Stimulated activated CD8-positive, alpha-beta memory T cell treated with anti-CD3 and anti-CD28 coated beads, Interleukin-15, amount 100 ng/mL, for 48 hours (primary cell): Measurements from ENCODE around the gene NPAS4.
"Not testable (repeated sequence)": the region's sequence is repeated elsewhere in the genome, so short reads cannot be mapped to it uniquely, and the experiment has no call there.

Experiments used
- DNase-seq, 2 donors: peaks; one replicate each; pipeline ENCODE4 v3.0.0-alpha.2; 2020; ENCODE audit warnings: low read depth in 2 of 2

The NPAS4 gene

GRCh38 chr11:66420671-66421476 is at the start of gene NPAS4:
Gene NPAS4, plus strand, starts transcription at chr11:66421035. Its CDS starts 145 bp downstream, at chr11:66421180.
- DNase-seq, result no peak

DNA sequence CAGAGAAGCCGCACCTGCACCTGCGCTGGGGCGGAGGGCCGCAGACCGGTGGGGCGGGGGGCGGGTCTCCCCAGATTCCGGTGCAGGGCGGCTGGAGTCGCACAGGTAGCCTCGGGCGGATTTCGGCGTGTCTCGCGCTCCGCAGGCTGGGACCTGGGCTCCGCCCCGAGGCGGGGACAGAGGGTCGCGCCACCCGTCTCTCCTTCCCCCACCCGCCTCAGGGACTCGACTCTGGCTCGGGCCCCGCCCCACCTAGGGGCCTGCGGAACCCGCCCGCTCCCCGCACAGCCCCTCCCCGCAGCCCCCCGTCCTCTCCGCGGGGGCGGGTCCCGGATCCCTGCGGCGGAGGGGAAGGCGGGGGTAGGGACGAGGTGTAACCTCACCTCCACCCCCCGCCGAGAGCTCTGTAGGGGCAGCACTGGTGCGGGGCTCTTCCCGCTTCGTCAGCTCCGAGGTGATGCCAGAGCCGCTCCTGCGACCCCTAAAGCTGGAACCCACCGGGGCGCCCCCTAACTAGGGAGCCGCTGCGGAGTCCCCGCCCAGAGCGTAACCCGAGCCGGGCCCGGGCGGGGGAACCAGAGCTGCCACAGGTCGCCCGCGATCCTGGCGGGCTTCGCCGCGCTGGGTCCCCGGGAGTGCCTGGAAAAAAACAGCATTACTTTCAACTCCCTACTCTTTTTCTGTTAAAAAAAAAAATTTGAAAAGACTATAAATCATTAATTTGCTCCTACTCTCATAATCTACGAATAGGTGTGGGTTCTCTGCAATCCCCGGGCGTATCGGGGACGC is 49.0 kb upstream of the NPAS4 start, which contains the start of gene SLC29A2:
SLC29A2 (minus strand) TSS at position 134 of the 789 bp plus-strand sequence. CDS start 169 bp downstream, outside the sequence.
- peak; percentile 80 to 82 for DNase-seq

GRCh38 chr11:66373265-66373664 is 47.6 kb upstream of the NPAS4 start:
- no peak for DNase-seq

- DNase-seq, result not testable (repeated sequence)
Observed at GRCh38 chr11:66373690-66374287, 47.0 kb upstream of the NPAS4 start.

- not testable (repeated sequence) for DNase-seq
Observed at GRCh38 chr11:66380264-66380663, 40.6 kb upstream of the NPAS4 start.

- not testable (repeated sequence) for DNase-seq
Observed at GRCh38 chr11:66384316-66384715, 36.5 kb upstream of the NPAS4 start.

DNA sequence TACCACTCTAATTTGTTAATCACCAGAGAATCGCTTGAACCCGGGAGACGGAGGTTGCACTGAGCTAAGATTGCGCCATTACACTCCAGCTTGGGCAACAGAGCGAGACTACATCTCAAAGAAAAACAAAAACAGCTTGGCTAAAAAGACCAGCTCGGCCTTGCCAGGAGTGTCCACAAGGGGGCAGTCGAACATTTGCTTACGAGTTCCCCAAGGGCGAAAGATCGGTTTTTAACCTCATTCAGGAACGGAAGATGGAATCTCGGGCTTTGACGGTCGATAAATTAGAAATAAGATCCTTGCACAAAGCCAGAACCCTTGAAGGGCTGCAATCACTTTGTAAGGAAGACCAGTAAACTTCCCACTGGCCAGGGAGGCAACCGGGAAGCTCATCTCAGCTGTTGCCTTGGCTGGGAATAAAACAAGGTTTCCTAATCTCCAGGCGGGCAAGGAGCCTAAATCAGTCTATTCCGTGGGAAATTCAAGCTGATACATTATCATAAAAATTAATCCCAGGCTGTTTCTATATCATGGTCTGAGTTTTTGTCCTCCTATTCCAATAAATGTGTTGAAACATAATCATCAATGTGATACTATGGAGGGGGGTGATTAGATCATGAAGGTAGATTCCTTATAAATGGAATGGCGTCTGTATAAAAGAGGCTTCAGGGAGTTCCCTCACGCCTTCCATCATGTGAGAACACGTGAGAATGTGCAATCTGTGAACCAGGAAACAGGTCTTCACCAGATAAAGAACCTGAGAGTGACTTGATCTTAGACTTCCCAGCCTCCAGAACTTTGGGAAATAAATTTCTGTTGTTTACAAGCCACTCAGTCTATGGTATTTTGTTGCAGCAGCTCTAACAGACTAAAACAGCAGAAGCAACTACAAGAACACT is 34.4 kb upstream of the NPAS4 start:
- peak; percentile 53 to 60 for DNase-seq

- peak; percentile 41 to 57 for DNase-seq
Observed at GRCh38 chr11:66388780-66389386, 32.0 kb upstream of the NPAS4 start.

- no peak for DNase-seq
Observed at GRCh38 chr11:66391322-66391721, 29.5 kb upstream of the NPAS4 start.

DNA sequence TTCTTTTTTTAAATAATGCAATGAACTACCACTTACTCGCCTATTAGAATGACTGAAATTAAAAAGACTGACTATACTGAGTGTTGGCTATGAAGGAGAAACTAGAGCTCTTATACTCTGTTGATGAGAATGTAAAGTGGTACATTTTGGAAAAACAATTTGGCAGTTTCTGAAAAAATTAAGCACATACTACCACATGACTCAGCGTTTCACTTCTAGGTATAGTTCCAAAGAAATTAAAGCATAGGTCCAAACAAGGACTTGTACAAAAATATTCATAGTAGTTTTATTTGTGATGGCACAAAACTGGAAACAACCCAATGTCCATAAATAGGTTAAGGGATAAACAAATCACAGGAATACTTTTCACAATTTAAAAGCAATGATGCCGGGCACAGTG is 26.9 kb upstream of the NPAS4 start:
- no peak for DNase-seq

DNA sequence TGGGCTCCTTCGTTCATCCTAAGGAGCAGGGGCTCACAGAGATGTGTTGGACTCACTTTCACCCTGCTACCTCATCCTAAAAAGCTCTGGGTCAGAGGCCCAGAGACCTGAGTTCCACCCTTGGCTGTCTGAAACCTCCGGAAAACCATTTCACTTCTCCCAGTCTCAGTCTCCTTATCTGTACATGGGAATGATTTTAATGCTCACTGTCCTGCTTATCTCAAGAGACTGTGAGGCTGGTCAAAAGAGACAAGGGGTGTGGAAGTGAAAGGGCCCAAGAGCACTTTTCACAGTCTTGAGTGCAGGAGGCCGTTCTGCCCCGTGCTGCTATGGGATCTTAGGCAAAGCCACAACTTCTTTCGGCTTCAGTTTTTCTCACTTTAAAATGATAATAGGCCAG is 13.2 kb upstream of the NPAS4 start:
- no peak for DNase-seq

DNA sequence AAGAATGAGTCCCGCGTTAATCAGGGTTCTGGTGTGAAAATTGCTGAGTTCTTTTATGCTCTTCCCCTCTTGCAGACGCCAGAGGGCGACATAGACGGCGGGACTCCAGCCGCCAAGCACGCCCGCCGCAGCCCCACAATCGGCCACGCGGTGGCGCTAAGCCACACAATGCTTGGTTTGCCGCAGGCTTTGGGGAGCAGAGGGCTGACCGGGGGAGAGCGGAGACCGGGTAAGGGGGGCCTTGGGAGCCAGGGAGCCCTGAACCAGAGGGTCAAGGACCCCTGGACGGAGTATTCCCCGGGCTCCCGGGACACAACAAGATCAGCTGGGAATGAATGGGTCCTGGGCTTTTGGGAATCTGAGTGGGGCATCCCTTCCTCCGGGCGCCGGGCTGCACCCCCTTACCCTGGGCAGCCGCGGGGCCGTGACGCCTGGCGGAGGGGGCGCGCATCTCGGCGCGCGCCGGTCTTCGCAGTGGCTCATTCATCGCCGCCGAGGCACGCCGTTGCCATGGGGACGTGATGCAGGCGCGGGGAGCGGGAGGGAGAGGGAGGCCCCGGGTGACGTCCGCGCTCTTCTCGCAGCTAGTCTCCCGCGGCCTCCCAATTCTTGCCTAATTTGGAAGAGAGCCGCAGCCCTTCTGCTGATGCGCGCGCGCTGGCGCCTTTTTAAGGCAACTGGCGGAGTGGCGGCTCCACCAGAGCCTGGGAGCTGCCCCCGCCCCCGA is 12.2 kb upstream of the NPAS4 start:
- DNase-seq, result peak; percentile 77 to 83

GRCh38 chr11:66409226-66409625 is 11.6 kb upstream of the NPAS4 start:
- DNase-seq, result no peak

DNA sequence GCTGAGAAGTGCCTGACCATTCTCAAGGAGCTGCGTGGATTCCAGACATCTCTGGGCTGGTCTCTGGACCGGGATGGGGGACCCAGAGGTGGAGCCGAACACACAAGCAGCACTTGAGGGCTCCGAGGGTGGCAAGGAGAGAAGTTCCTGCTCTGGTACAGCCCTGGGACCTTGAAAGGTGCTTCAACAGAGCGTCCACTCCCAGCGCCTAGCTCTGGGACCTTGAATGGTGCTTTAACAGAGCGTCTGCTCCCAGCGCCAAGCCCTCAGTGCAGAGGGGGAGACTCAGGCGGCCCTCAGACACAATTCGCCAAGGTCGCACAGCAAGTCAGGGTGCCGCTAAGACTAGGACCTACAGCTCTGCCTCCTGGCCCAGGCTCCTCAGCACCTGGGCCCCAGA is 10.6 kb upstream of the NPAS4 start:
- DNase-seq, result no peak

GRCh38 chr11:66411323-66411722 is 9.5 kb upstream of the NPAS4 start:
- DNase-seq, result no peak

DNA sequence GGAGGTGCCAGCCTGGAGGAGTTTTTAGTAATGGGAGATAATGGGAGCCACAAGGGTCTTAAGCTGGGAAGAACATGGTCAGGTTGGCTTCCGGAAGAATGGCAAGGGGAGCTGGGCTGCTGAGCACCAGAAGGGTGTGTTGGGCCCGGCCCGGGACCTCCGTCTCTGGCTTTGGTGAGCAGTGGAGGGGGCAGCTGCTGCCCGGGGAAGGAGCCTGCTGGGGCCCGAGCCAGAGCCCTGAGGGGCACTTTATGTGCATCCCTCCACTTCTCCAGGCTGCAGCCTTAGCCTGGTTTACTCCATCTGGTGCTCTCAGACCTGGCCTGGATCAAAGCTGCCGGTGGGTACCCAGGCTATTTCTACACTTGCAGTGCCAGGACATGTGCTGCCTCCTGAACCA is 8.7 kb upstream of the NPAS4 start:
- DNase-seq, result no peak

- DNase-seq, result no peak
Observed at GRCh38 chr11:66413167-66413566, 7.7 kb upstream of the NPAS4 start.

GRCh38 chr11:66414120-66414934 is 6.5 kb upstream of the NPAS4 start:
- DNase-seq, result no peak

DNA sequence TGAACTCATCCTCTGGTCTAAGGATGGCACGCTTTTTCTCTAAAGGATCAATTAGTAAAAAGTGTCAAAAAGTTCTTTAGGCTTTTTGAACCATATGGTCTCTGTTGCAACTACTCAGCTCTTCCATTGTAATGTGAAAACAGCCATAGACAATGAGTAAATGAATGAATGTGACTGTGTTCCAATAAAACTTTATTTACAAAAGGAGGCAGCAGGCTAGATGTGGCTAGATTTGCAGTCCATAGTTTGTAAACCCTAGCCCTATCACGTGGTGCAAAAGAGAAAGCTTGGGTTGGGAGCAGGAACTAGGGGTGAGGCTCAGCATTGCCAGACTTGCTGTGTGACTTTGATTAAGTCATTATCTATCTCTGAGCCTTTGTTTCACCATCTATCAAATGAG is 5.4 kb upstream of the NPAS4 start:
- no peak for DNase-seq
